KG1 (cell line): ENCODE data around the gene SLC4A1.

Experiments
- DNase-seq: peaks from one replicate; lab custom pipeline; 2025; lab: John Stamatoyannopoulos, UW

The SLC4A1 gene

GRCh38 chr17:44267818-44268490, at the start of gene SLC4A1:
Gene SLC4A1, minus strand, starts transcription at chr17:44268135. Its CDS starts 5,269 bp downstream, at chr17:44262866.
- no peak for DNase-seq

- DNase-seq = no peak
These were observed 49.6 kb upstream of the SLC4A1 start for GRCh38 chr17:44317545-44317944.

DNA sequence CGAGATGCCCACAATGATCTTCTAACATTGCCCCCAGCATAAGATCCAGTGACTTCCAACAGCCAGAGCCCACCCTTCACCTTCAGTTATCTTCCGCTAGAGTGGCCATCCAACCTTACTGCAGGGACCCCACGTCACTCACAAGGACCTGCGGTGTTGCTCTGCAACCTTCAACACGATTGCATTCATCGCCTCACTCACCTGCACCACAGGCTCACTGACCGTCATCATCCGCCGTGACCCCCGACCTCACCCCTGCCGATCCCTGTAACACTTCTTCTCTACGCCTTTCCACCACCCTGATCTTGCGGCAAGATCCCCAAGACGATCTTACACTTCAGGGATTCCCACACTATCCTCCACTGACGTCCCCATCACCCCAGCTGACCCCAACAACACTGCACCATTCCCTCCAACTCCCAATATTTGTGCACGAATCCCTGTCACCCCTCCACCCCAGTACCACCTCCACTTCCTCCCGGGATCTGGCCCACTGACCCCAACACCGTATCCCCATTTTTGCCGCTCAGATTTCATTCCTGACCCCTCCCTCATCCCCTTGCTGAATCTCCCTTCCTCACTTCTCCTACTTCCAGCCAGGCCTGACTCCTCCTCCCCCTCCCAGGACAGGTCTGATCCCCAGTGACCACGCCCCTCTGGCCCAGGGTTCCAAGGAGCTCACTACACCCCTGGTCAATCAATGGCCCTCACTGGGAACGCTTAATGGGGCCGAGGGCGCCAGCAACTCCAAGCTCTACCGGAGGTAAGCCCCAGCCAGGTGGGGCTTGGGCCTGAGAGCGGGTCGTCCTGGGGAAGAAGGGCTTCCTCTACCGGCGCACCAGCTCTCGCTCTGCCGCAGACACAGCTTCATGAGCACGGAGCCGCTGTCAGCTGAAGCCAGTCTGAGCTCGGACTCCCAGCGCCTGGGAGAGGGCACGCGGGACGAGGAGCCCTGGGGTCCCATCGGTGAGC, 48.1 kb upstream of the SLC4A1 start:
- DNase-seq = no peak

GRCh38 chr17:44314869-44315661, 47.1 kb upstream of the SLC4A1 start:
- DNase-seq = no peak

DNA sequence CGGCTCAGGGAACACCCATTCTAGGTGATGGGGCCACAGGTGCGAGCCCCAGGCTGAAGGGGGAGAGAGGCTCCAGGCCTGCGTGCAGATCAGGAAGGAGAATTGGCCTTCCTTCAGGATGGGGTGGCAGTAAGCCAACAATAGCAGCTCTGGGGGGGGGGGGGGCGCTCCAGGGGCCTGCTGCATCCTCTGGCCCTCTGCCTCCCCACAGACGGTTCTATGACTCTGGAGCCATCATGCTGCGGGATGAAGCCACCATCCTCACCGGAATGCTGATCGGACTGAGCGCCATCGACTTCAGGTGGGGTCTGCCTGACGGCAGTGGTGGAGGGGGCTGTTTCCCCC, 46.6 kb upstream of the SLC4A1 start:
- DNase-seq = no peak

DNA sequence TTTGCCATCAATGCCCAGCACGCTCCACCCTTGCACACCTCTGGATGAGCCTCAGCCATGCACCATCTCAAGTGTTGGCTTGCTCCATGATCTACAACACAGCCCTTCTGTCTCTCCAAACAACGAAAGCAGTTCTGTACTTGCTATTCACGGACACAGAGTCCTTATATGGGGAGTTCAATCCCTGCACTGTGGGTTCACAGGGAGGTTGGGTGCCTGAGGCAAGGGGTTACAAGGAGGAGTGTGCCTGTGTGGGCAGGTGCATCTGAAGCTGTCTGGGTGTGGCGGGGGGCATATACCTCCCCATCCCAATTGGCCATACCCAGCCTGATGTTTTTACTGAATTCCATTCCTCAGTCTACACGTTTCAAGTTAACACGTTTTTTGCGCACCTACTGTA, 46.1 kb upstream of the SLC4A1 start:
- no peak for DNase-seq

DNA sequence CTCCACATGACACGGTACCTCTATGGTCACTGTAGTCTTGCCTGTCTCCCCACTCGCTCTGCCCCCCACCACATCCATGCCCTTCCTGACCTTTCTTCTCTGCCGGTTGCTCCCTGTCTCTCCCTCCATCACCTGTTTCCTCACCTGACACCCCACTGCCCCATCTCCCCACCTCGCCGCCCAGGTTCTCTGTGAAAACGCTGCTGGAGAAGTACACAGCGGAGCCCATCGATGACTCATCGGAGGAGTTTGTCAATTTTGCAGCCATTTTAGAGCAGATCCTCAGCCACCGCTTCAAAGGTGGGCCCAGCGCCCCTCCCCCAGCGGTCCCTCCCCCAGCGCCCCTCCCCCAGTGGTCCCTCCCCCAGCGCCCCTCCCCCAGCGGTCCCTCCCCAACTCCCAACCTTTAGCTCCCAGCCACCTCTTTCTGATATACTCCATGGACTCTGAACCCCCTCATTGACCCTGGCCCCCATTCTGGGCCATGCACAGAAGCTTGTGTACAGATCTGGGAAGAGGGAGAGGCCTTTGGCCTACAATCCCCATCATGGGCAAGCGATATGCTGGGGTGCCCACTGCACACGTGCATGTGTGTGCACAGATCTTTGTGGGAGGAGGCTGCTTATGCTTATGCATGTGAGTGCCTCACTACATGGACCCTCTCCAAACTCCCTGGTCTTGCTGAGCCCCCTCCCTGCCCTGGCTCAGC, 44.6 kb upstream of the SLC4A1 start:
- no peak for DNase-seq

DNA sequence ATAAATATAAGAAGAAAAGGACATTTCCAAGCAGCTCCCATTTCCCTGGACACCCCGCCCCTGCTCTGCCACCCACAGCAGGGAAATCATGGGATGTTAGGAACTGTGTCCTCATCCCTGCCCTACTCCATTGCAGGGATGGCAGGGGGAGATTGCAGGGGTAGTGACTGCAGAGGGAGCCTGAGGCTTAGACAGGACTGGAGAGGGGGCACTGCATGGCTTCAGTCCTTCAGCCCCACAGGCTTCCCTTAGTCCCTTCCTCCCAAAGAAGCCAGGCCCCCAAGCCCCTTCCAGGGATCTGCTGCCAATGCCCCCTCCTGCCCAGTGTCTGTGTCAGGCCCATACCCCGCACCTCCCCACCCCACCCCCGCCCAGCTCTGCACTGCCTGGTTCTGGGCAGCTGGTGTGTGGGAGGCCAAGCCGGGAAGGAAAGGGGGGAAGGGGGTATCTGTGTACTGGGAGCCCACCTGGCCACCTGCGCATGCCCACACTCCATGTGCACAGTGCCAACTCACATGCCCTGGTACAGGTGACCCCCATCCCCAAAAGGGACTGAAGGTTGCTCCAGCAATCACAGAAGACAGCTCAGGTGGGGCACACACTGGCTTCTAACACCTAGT, 43.7 kb upstream of the SLC4A1 start:
- DNase-seq = no peak

DNA sequence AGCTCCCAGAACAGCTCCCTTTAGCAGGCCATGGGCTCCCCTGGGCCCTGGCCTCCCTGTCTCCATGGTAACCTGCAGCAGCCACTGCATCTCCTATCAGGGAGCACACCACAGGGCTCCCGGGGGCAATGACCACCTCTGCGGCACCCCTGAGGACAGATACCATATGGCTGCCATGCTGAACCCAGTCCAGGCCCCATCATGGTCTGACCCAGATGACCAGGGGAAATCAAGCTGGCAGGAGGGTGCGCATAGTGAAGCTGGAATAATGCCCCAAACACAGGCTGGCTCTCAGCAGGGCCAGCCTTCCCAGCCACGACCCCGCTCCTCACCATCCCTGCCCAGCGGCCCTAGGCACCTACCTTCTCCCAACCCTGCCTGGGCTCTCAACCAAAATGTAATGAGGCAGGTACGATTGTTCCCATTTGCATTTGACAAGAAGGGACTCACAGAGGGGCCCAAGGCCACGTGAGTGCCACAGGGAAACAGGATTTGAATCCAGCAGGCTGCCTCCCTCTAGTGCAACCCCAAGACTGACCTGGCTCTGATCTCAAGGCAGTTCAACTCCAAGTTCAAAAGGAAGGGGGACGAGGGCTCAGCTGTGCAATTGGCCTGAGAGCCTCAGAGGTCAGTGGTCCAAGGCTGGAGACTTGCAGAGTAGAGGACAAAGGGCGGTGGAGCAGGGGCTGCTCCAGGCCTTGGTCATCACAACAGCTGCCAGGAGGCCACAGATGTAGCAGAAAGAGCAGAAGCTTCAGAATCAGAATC, 42.9 kb upstream of the SLC4A1 start:
- no peak for DNase-seq

DNA sequence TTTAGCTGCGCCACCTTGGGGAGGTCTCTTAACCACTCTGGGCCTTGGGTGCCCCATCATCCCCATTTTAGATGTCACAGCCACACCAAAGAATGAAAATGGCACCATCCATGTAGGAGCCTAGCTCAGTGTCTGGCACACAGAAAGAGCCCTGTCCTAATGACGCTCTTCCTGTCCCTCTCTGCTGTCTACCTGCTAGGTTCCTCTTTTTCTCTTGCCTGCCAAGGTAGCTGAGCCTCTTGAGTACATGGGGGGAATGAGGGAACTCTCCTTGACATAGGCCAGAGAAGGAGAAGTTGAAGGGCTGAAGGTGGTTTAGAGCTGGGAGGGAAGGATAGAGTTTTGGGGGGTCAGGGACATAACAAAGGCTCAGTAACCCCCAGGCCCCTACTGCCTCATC, 42.3 kb upstream of the SLC4A1 start:
- DNase-seq = no peak

- no peak for DNase-seq
These were observed 41.5 kb upstream of the SLC4A1 start for GRCh38 chr17:44309472-44309871.

GRCh38 chr17:44308865-44309264, 40.9 kb upstream of the SLC4A1 start:
- no peak for DNase-seq

DNA sequence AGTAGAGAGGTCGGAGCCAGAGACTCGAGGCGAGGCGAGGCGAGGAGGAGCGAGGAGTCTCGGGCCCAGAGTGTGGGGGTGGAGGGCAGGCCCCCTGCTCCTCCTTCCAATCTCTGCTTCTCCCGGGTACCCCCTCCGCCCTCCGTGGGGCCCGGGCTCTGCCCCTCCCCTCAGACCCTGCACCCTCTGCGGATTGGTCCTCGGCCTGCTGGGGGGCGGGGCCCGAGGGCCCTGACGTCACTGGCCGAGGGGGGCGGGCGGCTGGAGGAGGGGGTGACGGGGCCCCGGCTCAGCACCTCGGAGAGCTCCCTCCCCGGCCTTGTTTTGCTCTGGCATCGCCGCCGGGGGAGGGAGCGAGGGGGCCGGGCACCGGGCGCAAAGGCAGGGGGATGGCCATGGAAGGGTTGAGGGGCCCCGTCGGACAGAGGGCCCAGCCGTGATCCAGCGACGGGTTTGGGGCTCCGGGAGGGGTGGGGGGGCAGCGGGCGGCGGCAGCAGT, 40.4 kb upstream of the SLC4A1 start, which contains the start of gene RUNDC3A:
RUNDC3A (plus strand) TSS at position 282 of the 499 bp plus-strand sequence. CDS start 232 bp downstream, outside the sequence.
- peak; percentile 28 for DNase-seq

- no peak for DNase-seq
These were observed 39.7 kb upstream of the SLC4A1 start for GRCh38 chr17:44307387-44308186.

DNA sequence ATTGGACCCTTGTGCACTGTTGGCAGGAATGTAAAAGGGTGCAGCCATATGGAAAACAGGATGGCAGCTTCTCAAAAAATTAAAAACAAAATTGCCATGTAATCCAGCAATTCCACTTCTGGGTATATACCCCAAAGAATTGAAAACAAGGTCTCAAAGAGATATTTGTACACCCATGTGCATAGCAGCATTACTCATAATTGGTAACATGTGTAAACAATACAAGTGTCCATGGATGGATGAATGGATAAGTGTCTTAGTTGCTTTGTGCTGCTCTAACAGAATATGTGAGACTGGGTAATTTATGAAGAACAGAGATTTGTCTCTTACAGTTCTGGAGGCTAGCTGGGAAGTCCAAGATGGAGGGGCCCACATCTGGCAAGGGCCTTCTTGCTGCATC, 36.7 kb upstream of the SLC4A1 start:
- DNase-seq = no peak

- no peak for DNase-seq
These were observed 30.0 kb upstream of the SLC4A1 start for GRCh38 chr17:44297975-44298374.

GRCh38 chr17:44293509-44294226, 25.7 kb upstream of the SLC4A1 start:
- DNase-seq = no peak

DNA sequence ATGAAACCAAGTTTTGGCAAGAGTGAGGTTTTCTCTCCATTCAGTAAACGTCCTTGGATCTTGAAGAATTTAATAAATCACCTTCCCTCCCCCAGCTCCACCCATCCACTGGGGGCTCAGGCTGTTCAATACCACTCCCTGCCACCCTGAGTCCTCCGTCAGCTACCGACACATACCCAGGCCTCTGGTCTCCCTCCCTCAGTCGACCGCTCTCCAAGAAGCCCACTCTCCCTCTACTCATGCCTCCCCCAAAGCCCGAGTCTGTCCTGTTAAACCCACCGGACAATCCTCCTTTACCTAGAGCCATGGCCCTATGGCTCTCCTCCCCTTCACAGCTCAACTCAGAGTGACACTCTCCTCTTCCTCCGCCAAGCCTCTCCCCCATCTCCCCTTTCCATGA, 19.7 kb upstream of the SLC4A1 start:
- no peak for DNase-seq

DNA sequence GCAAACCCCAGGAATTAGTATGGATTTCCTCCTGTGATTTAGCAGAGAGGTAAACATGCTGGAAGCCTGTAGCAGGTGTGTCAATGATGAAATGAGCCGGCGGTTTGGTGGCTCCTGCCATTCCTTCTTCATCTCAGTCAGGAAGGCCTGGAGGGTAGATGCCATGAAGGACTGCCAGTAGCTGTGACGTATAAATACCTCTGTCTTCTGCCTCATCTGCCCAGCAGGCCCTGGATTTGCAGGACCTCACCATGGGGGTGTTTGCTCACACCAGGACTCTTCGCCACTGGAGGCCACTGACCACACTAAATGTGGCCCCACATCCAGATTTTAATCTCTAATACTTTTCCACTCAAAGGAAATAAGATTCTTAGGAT, 16.1 kb upstream of the SLC4A1 start:
- no peak for DNase-seq
